Osteoblast (primary cell): ENCODE data around the gene AHI1. TPM values are rescaled to one million over a fixed set of nuclear protein-coding genes. Genes with fewer than 3 reads are reported as not detected.

ENCODE experiments used
- DNase-seq: peaks from one replicate; pipeline ENCODE4 v3.0.0; 2011; ENCODE audit warnings: low spot score, mixed read lengths; ENCODE audit not compliant: insufficient read length; ENCODE audit errors: missing footprints
- H2AFZ ChIP-seq: 2 replicates; pipeline ENCODE4 v1.6.0; 2011; ENCODE audit warnings: mild to moderate bottlenecking, low read length
- H3K27ac ChIP-seq: 2 replicates; pipeline ENCODE4 v1.5.1; 2011; ENCODE audit warnings: mild to moderate bottlenecking, low read depth, low read length, moderate library complexity
- H3K27me3 ChIP-seq: 2 replicates; pipeline ENCODE4 v1.6.0; 2012; ENCODE audit warnings: mild to moderate bottlenecking, control low read depth, inconsistent platforms, low read length, moderate library complexity; ENCODE audit not compliant: insufficient read depth
- H3K36me3 ChIP-seq: 2 replicates; pipeline ENCODE4 v1.5.1; 2011; ENCODE audit warnings: mild to moderate bottlenecking, low read length, control low read depth, moderate library complexity; ENCODE audit not compliant: insufficient read depth
- H3K4me1 ChIP-seq: 2 replicates; pipeline ENCODE4 v1.5.1; 2011; ENCODE audit warnings: mild to moderate bottlenecking, low read length, control low read depth, moderate library complexity; ENCODE audit not compliant: insufficient read depth
- H3K4me2 ChIP-seq: 2 replicates; pipeline ENCODE4 v1.6.0; 2011; ENCODE audit warnings: mild to moderate bottlenecking, low read length; ENCODE audit not compliant: insufficient read depth
- H3K4me3 ChIP-seq: fragments of 200-600 bp; sonication (generic); 3 replicates; pipeline ENCODE4 v1.5.1; 2012; ENCODE audit warnings: mild to moderate bottlenecking, low read length, inconsistent platforms; ENCODE audit not compliant: insufficient read depth
- H3K79me2 ChIP-seq: 2 replicates; pipeline ENCODE4 v1.6.0; 2012; ENCODE audit warnings: mild to moderate bottlenecking, low read length, control low read depth, inconsistent platforms; ENCODE audit not compliant: insufficient read depth
- H3K9me3 ChIP-seq: 2 replicates; pipeline ENCODE4 v1.5.1; 2011; ENCODE audit warnings: low read depth, low read length, control low read depth
- H4K20me1 ChIP-seq: 2 replicates; pipeline ENCODE4 v1.6.0; 2012; ENCODE audit warnings: mild to moderate bottlenecking, low read length, control low read depth; ENCODE audit not compliant: insufficient read depth
- CTCF ChIP-seq: IDR thresholded peaks from 2 replicates; pipeline ENCODE4 v1.5.1; 2011; ENCODE audit warnings: mild to moderate bottlenecking, low read depth, low read length, moderate library complexity; ENCODE audit errors: extremely low read depth
- total RNA-seq: library from RNA; depleted of rRNA; stranded (reverse); fragments of >200 nt; gene quantifications from 2 replicates; pipeline ENCODE4 v1.2.3, GENCODE V29; 2012

AHI1 gene
- total RNA-seq, 1 donor: 50.3 TPM

- H3K27ac ChIP-seq: no peak overlapping the region
- no peak overlapping the region for H3K4me2 ChIP-seq
- no peaks in the 10 kb centered on the region for H3K79me2 ChIP-seq
- H3K4me3 ChIP-seq: no peak overlapping the region
- H4K20me1 ChIP-seq: no peaks in the 10 kb centered on the region
- no peak for TF ChIP-seq CTCF
- no peaks in the 10 kb centered on the region for H3K27me3 ChIP-seq
- H2AFZ ChIP-seq: no peak overlapping the region
- DNase-seq: no peak
- no peaks in the 10 kb centered on the region for H3K4me1 ChIP-seq
- H3K9me3 ChIP-seq: no peaks in the 10 kb centered on the region
- no peaks in the 10 kb centered on the region for H3K36me3 ChIP-seq
These were observed 217.0 kb downstream of the AHI1 start for GRCh38 chr6:135280375-135281136.

- Histone ChIP-seq H2AFZ (no peak overlapping the region), H3K79me2 (no peaks in the 10 kb centered on the region), H3K4me2 (no peak overlapping the region), H3K27me3 (no peaks in the 10 kb centered on the region), H3K9me3 (no peaks in the 10 kb centered on the region), H3K27ac (no peak overlapping the region), H3K4me3 (no peak overlapping the region), H3K36me3 (no peaks in the 10 kb centered on the region), H3K4me1 (no peaks in the 10 kb centered on the region), H4K20me1 (no peaks in the 10 kb centered on the region)
- no peak for TF ChIP-seq CTCF
- DNase-seq: no peak
These were observed 220.1 kb downstream of the AHI1 start for GRCh38 chr6:135277422-135277821.

GRCh38 chr6:135274561-135275293, 222.8 kb downstream of the AHI1 start:
- no peak for TF ChIP-seq CTCF
- no peak for DNase-seq

DNA sequence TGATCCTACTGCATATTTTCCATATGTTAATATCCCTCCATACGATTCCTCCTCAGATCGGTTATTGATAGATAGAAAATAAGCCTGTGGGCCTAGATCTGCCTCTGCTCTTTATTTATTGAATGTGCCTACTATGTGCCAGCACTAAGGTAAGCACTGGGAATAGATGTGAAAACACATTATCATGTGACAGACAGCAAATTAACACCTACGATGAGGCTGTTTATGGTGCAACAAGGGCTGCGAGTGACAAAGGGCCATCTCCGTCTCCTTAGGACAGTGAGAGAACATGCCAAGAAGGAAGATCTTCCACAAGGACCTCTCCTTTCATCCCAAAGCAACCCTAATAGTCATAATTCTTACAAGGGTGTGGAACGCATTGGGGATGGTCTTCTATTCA, 225.9 kb downstream of the AHI1 start:
- no peaks in the 10 kb centered on the region for H3K4me1 ChIP-seq
- H2AFZ ChIP-seq: no peak overlapping the region
- no peaks in the 10 kb centered on the region for H3K27me3 ChIP-seq
- no peak overlapping the region for H3K27ac ChIP-seq
- no peaks in the 10 kb centered on the region for H3K79me2 ChIP-seq
- no peaks in the 10 kb centered on the region for H4K20me1 ChIP-seq
- DNase-seq: no peak
- no peaks in the 10 kb centered on the region for H3K36me3 ChIP-seq
- H3K4me3 ChIP-seq: no peak overlapping the region
- no peak overlapping the region for H3K4me2 ChIP-seq
- no peak for TF ChIP-seq CTCF
- H3K9me3 ChIP-seq: no peaks in the 10 kb centered on the region

More at GRCh38 chr6:135274561-135275293, 222.8 kb downstream of the AHI1 start:
- H3K4me2 ChIP-seq: peak overlapping the region; percentile 55
- H3K36me3 ChIP-seq: no peaks in the 10 kb centered on the region
- peak overlapping the region; percentile 35 for H2AFZ ChIP-seq
- peak overlapping the region; percentile 43 for H3K4me3 ChIP-seq
- H3K79me2 ChIP-seq: no peaks in the 10 kb centered on the region
- no peak overlapping the region for H3K27ac ChIP-seq
- H3K4me1 ChIP-seq: no peaks in the 10 kb centered on the region
- H3K27me3 ChIP-seq: no peaks in the 10 kb centered on the region
- no peaks in the 10 kb centered on the region for H4K20me1 ChIP-seq
- H3K9me3 ChIP-seq: no peaks in the 10 kb centered on the region
